AG08396 (cell line): ENCODE measurements around the gene BIRC5.
"Not testable (repeated sequence)": the region's sequence is repeated elsewhere in the genome, so short reads cannot be mapped to it uniquely, and the experiment has no call there.

ENCODE experiments used
- DNase-seq: peaks from one replicate; pipeline ENCODE4 v3.0.0; 2012; ENCODE audit warnings: low spot score, mixed read lengths

BIRC5 gene

GRCh38 chr17:78225088-78225865, 11.2 kb downstream of the BIRC5 start:
- DNase-seq, result no peak

- DNase-seq, result no peak
Observed at GRCh38 chr17:78226055-78226758, 12.2 kb downstream of the BIRC5 start.

DNA sequence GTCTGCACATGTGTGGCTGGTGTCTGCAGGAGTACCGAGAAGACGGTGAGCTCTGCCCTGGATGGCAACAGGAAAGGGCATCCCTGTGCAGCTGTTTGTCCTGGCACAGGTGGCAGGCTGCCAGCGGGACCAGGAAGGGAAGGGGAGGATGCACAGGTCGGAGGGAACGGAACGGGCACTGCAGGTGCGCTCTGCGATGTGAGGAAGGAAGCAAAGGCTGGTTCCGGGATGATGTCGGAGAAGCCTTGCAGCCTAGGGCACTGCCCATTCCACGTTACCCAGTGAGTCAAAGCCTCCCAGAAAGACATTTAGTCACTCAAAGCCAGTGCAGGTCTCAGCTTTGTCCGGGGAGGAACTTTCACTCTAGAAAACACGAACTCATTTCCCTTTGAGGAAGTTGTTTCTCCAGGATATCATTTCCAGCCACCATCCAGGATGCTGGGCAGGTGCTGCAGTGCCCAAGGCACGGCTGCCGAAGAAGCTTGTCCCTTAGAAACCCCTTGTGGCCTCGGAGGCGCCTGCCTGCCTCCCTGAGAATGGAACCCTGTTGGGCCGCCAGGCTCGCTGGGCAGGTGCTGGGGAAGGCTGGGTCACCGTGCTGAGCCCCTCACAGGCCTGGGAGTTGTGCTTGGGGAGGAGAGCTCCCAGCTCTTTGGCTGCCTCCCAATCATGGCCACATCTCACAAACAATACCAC, 12.9 kb downstream of the BIRC5 start:
- DNase-seq, result no peak

DNA sequence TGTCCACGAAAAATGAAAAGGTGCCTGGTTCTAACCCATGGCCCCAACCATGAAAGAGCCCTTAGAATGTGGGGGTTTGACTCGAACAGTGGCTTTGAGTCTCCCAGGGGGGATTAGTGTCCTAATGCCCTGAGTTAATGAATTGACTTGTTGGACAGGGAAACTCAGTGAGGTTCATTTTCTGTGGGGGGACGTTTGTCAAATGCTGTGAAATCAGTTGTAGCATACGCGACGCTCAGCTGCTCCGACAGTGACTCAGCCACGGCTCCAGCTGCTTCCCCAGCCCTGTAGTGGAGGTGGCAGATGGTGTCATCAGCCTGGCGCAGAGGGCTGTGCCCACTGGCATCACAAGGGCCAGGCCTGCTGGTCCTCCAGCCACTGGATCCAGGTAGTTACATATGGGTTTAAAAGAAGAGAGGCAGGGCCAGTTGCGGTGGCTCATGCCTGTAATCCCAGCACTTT, 13.4 kb downstream of the BIRC5 start:
- DNase-seq, result no peak

DNA sequence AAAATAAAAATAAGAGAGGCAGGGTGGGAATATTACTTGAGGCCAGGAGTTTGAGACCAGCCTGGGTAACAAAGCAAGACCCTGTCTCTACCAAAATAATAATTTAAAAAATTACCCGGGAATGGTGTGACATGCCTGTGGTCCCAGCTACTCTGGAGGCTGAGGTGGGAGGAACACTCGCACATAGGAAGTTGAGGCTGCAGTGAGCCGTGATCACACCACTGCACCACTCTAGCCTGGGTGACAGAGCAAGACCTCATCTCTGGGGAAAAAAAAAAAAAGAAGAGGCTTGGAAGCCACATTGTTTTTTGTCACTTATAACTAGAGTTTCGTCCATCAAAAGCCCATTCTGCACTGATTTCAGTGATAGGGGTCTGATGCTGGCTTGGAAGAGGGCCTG, 14.1 kb downstream of the BIRC5 start:
- no peak for DNase-seq

GRCh38 chr17:78230252-78230962, 16.4 kb downstream of the BIRC5 start:
- no peak for DNase-seq

- no peak for DNase-seq
Observed at GRCh38 chr17:78230996-78231935, 17.2 kb downstream of the BIRC5 start, which contains the start of gene TMEM235. Gene TMEM235 (plus strand): TSS chr17:78231631. CDS start chr17:78232024, 393 bp downstream.

DNA sequence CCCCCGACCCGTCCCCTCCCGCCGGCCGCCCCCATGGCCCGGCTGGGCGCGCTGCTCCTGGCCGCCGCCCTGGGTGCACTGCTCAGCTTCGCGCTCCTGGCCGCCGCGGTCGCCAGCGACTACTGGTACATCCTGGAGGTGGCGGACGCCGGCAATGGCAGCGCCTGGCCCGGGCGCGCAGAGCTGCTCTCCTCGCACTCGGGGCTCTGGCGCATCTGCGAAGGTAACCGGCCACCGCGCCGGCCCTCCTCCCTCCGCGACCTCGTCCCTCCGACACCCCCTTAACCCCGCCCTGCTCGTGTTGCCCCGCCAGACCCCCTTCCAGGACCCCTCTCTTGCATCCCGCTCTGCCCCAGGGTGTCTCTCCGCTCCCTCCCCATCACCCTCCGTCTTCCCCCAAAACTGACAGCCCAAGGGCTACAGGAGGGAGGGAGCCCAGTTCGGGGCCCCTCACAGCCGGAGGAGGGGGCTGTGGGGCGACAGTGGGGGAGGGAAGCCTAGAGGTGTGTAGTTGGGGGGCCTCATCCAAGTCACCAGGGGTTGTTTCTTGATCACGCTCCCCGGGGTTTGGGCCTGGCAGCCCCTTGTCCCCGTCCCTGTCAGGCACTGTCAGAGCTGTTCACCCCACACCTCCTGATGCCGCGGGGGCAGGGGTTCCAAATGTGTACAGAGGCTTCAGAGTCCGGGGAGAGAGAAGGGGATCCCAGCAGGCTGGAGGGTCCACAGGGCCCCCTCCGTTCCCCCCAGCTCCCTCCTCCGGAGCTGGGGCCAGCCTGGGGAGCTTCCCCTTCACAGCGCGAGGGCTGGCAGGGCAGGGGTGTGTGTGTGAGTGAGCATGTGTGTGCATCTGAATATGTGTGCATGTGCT, 18.2 kb downstream of the BIRC5 start:
- no peak for DNase-seq

DNA sequence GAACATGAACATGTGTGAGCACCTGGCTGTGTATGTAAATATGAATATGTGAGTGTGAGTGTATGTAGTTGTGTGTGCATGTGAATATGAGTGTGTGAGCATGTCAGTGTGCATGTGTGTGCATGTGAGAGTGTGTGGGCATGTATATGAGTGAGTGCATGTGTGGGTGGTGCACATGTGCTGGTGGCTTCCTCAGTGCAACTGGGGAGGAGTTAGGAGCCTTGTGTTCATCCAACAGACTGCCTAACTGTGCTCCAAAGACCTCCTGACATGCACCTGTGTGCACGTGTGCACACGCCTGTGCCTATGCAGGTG, 18.8 kb downstream of the BIRC5 start:
- no peak for DNase-seq

- DNase-seq, result no peak
Observed at GRCh38 chr17:78233678-78234077, 19.6 kb downstream of the BIRC5 start.

GRCh38 chr17:78234261-78234865, 20.3 kb downstream of the BIRC5 start:
- DNase-seq, result no peak

DNA sequence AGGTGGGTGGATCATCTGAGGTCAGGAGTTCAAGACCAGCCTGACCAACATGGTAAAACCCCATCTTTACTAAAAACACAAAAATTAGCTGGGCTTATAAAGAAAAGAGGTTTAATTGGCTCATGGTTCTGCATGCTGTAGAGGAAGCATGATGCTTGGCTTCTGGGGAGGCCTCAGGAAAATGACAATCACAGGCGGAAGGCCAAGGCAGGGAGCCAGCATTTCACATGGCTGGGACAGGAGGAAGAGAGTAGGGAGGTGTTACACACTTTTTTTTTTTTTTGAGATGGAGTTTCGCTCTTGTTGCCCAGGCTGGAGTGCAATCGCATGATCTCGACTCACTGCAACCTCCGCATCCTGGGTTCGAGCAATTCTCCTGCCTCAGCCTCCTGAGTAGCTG, 21.0 kb downstream of the BIRC5 start:
- DNase-seq, result not testable (repeated sequence)

DNA sequence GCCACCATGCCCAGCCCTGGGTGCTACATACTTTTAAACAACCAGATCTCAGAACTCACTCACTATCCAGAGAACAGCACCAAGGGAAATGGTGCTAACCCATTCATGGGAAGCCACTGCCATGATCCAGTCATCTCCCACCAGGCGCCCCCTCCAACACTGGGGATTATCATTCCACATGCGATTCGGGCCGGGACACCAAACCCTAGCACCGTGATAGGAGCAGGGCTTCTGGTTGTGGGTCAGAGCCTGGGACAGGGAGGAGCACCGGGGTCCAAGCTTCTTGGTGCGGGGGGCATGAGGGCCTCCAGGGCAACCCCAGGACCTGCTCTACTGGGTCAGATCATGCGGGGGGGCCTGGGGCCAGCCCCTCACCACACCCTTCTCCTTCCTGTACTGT, 21.8 kb downstream of the BIRC5 start:
- DNase-seq, result no peak

DNA sequence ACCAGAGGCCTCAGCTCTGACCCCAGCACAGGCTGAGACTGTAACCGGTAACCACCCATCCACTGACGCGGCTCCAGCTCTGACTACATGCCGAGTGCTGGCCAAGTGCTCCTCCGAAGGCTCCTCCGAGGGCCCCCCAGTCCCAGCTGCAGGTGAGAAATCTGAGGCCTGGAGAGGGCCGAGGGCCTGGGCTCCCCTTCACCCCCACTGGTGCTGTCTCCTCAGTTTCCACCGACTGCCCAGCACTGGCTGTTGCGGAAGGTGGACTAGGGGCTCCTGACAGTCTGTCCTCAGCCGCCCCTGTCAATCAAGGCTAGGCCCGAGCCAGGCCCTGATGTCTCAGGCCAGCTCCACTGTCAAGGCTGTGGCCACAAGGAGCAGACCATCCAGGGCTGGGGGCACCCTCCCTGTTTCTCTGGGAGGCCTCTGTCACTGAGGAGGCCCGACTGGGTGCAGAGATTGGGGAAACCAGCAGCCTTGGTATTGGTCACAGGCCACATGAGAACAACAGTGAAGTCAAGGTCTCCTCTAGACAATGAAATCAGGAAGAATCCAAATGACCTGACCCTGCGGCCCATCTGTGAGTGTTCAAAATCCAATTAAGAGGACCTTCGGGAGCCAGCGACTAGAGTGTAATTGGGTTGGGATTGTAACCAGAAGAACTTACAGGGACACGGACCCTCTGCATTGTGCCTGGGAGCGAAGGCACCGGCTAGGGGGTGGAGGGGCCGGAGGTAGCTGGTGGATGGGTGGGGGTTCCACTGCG, 22.5 kb downstream of the BIRC5 start:
- no peak for DNase-seq

GRCh38 chr17:78237401-78238012, 23.5 kb downstream of the BIRC5 start:
- no peak for DNase-seq

GRCh38 chr17:78238823-78239488, 24.9 kb downstream of the BIRC5 start:
- DNase-seq, result no peak

DNA sequence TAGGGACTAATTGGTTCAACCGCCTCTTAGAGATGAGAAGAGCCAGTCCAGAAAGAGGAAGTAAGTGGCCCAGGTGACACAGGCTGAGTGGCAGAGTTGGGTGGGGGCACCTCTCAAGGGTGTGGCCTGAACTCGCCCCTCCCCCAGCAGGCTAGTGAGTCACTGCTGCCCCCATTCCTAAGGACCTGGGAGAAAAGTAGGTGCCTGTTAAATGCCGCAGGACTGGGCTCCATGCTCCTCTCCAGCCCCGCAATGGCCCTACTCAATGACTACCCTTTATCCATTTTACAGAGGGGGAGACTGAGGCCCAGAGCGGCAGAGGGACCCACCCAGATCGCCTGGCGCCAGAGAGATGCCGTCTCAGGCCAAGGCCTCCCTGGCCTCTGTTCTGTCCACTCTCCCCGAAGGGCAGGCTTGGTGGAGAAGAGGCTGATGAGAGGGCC, 25.5 kb downstream of the BIRC5 start:
- no peak for DNase-seq
